Fibroblast of lung (primary cell): ENCODE measurements around the gene NAA60. TPM values are rescaled to one million over a fixed set of nuclear protein-coding genes. Genes with fewer than 3 reads are reported as not detected.
"Not testable (repeated sequence)": the region's sequence is repeated elsewhere in the genome, so short reads cannot be mapped to it uniquely, and the experiment has no call there.

Experiments
- DNase-seq, 2 donors: peaks; one replicate each; pipeline versions ENCODE4 v3.0.0 to v3.0.0-alpha.2; 2010; ENCODE audit warnings: low read depth in 2 of 2
- H2AFZ ChIP-seq: 2 replicates; pipeline ENCODE4 v1.5.1; 2012; ENCODE audit warnings: low read length, control low read depth, inconsistent platforms
- H3K27ac ChIP-seq: 2 replicates; pipeline ENCODE4 v1.5.1; 2011; ENCODE audit warnings: low read length, control low read depth; ENCODE audit not compliant: insufficient read depth
- H3K27me3 ChIP-seq: 2 replicates; pipeline ENCODE4 v1.5.1; 2011; ENCODE audit warnings: mild to moderate bottlenecking, low read length; ENCODE audit not compliant: control insufficient read depth, insufficient read depth
- H3K36me3 ChIP-seq: 2 replicates; pipeline ENCODE4 v1.5.1; 2011; ENCODE audit warnings: low read length; ENCODE audit not compliant: control insufficient read depth, insufficient read depth
- H3K4me1 ChIP-seq: 2 replicates; pipeline ENCODE4 v1.5.1; 2011; ENCODE audit warnings: low read length; ENCODE audit not compliant: control insufficient read depth, insufficient read depth; ENCODE audit errors: extremely low read depth
- H3K4me2 ChIP-seq: 2 replicates; pipeline ENCODE4 v1.5.1; 2011; ENCODE audit warnings: low read length, control low read depth; ENCODE audit not compliant: insufficient read depth; ENCODE audit errors: extremely low read depth
- H3K4me3 ChIP-seq, 4 experiments: fragments of 200-600 bp in 1 of 4; sonication (generic) in 1 of 4; replicated peaks in 1 of 4; 2 replicates each; pipeline ENCODE4 v1.5.1; 2011 to 2016; ENCODE audit warnings: low read length in 4 of 4, low read depth in 3 of 4, mild to moderate bottlenecking in 3 of 4, control low read depth in 2 of 4, inconsistent platforms in 1 of 4, mixed read lengths in 1 of 4; ENCODE audit not compliant: insufficient read depth in 1 of 4; ENCODE audit errors: control extremely low read depth in 1 of 4
- H3K79me2 ChIP-seq: 2 replicates; pipeline ENCODE4 v1.5.1; 2012; ENCODE audit warnings: mild to moderate bottlenecking, low read length, inconsistent platforms; ENCODE audit not compliant: control insufficient read depth, insufficient read depth
- H3K9ac ChIP-seq: 2 replicates; pipeline ENCODE4 v1.5.1; 2011; ENCODE audit warnings: mild to moderate bottlenecking, low read length, control low read depth; ENCODE audit not compliant: insufficient read depth
- H3K9me3 ChIP-seq: 2 replicates; pipeline ENCODE4 v1.5.1; 2012; ENCODE audit warnings: low read depth, low read length; ENCODE audit not compliant: control insufficient read depth, insufficient read depth
- H4K20me1 ChIP-seq: 2 replicates; pipeline ENCODE4 v1.5.1; 2011; ENCODE audit warnings: low read length; ENCODE audit not compliant: control insufficient read depth, insufficient read depth; ENCODE audit errors: extremely low read depth
- CTCF ChIP-seq, 2 donors: IDR thresholded peaks in 1 of 2; conservative IDR thresholded peaks in 1 of 2; 1 replicate in 1 of 2; 2 replicates in 1 of 2; pipeline ENCODE4 v1.5.1; 2011 to 2012; ENCODE audit warnings: low read length in 2 of 2, control low read depth in 1 of 2, inconsistent platforms in 1 of 2, low read depth in 1 of 2, mild to moderate bottlenecking in 1 of 2
- EZH2 ChIP-seq: IDR thresholded peaks from 2 replicates; pipeline ENCODE4 v1.5.1; 2012; ENCODE audit warnings: low read length, control low read depth, mild to moderate bottlenecking; ENCODE audit errors: missing control alignments
- polyA plus RNA-seq, 2 donors: library from polyadenylated mRNA; depleted of rRNA in 1 of 2; stranded (reverse) in 1 of 2; unstranded in 1 of 2; fragments of >200 nt; gene quantifications; 2 replicates each; pipeline ENCODE4 v1.2.1, GENCODE V29; 2011 to 2012; ENCODE audit warnings: missing spikeins in 1 of 2
- total RNA-seq: library from RNA; depleted of rRNA; stranded (reverse); fragments of >200 nt; gene quantifications from 2 replicates; pipeline ENCODE4 v1.2.1, GENCODE V29; 2014

The NAA60 gene
- total and polyA plus RNA-seq, 2 donors (not counting 1 experiment from before 2014, with no cell fraction given): 12.6 to 33.6 TPM

GRCh38 chr16:3470723-3471122 lies 27.2 kb downstream of the NAA60 start:
- peaks cover 71% of the 10 kb centered on the region for H3K79me2 ChIP-seq
- no peaks in the 10 kb centered on the region for H3K27me3 ChIP-seq
- H4K20me1 ChIP-seq: no peaks in the 10 kb centered on the region
- H3K9me3 ChIP-seq: no peaks in the 10 kb centered on the region
- peaks cover 1% of the 10 kb centered on the region for H3K36me3 ChIP-seq
- no peak overlapping the region for H3K27ac ChIP-seq
- no peak overlapping the region for H3K4me3 ChIP-seq
- TF ChIP-seq CTCF (conservative IDR thresholded peaks at IDR 0.05 in 1 of 2, IDR thresholded peaks at IDR 0.05 in 1 of 2; ENCODE audit: low read depth in 1 of 2, low read length in 2 of 2): no peak
- TF ChIP-seq EZH2: no peak
- no peak overlapping the region for H3K9ac ChIP-seq
- no peak overlapping the region for H2AFZ ChIP-seq
- H3K4me1 ChIP-seq: no peaks in the 10 kb centered on the region
- H3K4me2 ChIP-seq: no peak overlapping the region
- DNase-seq: no peak

- Histone ChIP-seq H3K4me2 (no peak overlapping the region), H3K36me3 (peaks cover 2% of the 10 kb centered on the region), H3K27me3 (no peaks in the 10 kb centered on the region), H3K9me3 (no peaks in the 10 kb centered on the region), H3K27ac (no peak overlapping the region), H3K4me3 (no peak overlapping the region), H3K79me2 (peaks cover 67% of the 10 kb centered on the region), H3K4me1 (no peaks in the 10 kb centered on the region), H2AFZ (no peak overlapping the region), H3K9ac (no peak overlapping the region), H4K20me1 (no peaks in the 10 kb centered on the region)
- TF ChIP-seq EZH2 (no peak), CTCF (conservative IDR thresholded peaks at IDR 0.05 in 1 of 2, IDR thresholded peaks at IDR 0.05 in 1 of 2; ENCODE audit: low read depth in 1 of 2, low read length in 2 of 2) (no peak)
- DNase-seq: no peak
These were observed 28.2 kb downstream of the NAA60 start for GRCh38 chr16:3471518-3472176.

- Histone ChIP-seq H3K79me2 (peaks cover 55% of the 10 kb centered on the region), H3K4me3 (no peak overlapping the region), H3K4me1 (no peaks in the 10 kb centered on the region), H3K9me3 (no peaks in the 10 kb centered on the region), H3K27ac (no peak overlapping the region), H3K36me3 (peaks cover 2% of the 10 kb centered on the region), H3K9ac (no peak overlapping the region), H2AFZ (no peak overlapping the region), H4K20me1 (no peaks in the 10 kb centered on the region), H3K4me2 (no peak overlapping the region), H3K27me3 (no peaks in the 10 kb centered on the region)
- TF ChIP-seq CTCF (conservative IDR thresholded peaks at IDR 0.05 in 1 of 2, IDR thresholded peaks at IDR 0.05 in 1 of 2; ENCODE audit: low read depth in 1 of 2, low read length in 2 of 2) (no peak), EZH2 (no peak)
- DNase-seq: peak; percentile 13 to 55
These were observed 29.6 kb downstream of the NAA60 start for GRCh38 chr16:3472878-3473595.

GRCh38 chr16:3473596-3473943 lies 30.1 kb downstream of the NAA60 start:
- DNase-seq, H4K20me1 ChIP-seq, H2AFZ ChIP-seq, H3K4me3 ChIP-seq, H3K4me2 ChIP-seq, H3K27ac ChIP-seq, H3K36me3 ChIP-seq, H3K9me3 ChIP-seq, H3K9ac ChIP-seq, H3K4me1 ChIP-seq, H3K27me3 ChIP-seq: not testable (repeated sequence)
- peaks cover 52% of the 10 kb centered on the region for H3K79me2 ChIP-seq
